SU-DHL-6 (cell line): ENCODE results near the gene SMARCA4.

Experiments
- CTCF ChIP-seq: fragments of 200-600 bp; sonication (generic); IDR thresholded peaks from one replicate; pipeline ENCODE4 v1.5.1; 2017; ENCODE audit warnings: antibody characterized with exemption, mild to moderate bottlenecking, low read length, moderate library complexity; ENCODE audit not compliant: insufficient read depth, poor library complexity, severe bottlenecking
- EZH2phosphoT487 ChIP-seq: fragments of 200-600 bp; sonication (generic), shearing (Covaris generic); conservative IDR thresholded peaks from 2 replicates; pipeline ENCODE4 v1.6.1; 2018; ENCODE audit warnings: mild to moderate bottlenecking, antibody characterized with exemption, low read length, moderate library complexity, mixed read lengths

GRCh38 chr19:11007385-11007784 is 46.6 kb downstream of the SMARCA4 start:
- no peak for TF ChIP-seq CTCF
- TF ChIP-seq EZH2phosphoT487, result no peak
